GM23338 (cell line): ENCODE measurements around the gene TENT5A. TPM values are rescaled to one million over a fixed set of nuclear protein-coding genes. Genes with fewer than 3 reads are reported as not detected.

ENCODE experiments used
- ATAC-seq: fragments of 200-7000 bp; cut with Tn5 transposase; 3 replicates; pipeline ENCODE4 v1.9.1; 2020
- DNase-seq: peaks from one replicate; pipeline ENCODE4 v3.0.0-alpha.2; 2015; ENCODE audit warnings: low spot score
- H2AFZ ChIP-seq: fragments of 200-600 bp; sonication (generic); 2 replicates; pipeline ENCODE4 v1.8.0; 2016; ENCODE audit warnings: antibody characterized with exemption, mild to moderate bottlenecking, moderate library complexity
- H3F3A ChIP-seq: fragments of 200-600 bp; sonication (generic); replicated peaks from 2 replicates; pipeline ENCODE4 v1.8.0; 2017; ENCODE audit warnings: antibody characterized with exemption, mixed run types, low read depth
- H3K27ac ChIP-seq: fragments of 200-600 bp; sonication (generic); 2 replicates; pipeline ENCODE4 v1.6.1; 2016; ENCODE audit warnings: low read depth
- H3K27me3 ChIP-seq: fragments of 200-600 bp; sonication (generic); 2 replicates; pipeline ENCODE4 v1.8.0; 2016; ENCODE audit warnings: mild to moderate bottlenecking, mixed run types, moderate library complexity; ENCODE audit not compliant: insufficient read depth
- H3K36me3 ChIP-seq: fragments of 200-600 bp; sonication (generic); 2 replicates; pipeline ENCODE4 v1.8.0; 2016; ENCODE audit warnings: mild to moderate bottlenecking; ENCODE audit not compliant: insufficient read depth
- H3K4me1 ChIP-seq: fragments of 200-600 bp; sonication (generic); 2 replicates; pipeline ENCODE4 v1.8.0; 2016; ENCODE audit warnings: mild to moderate bottlenecking, moderate library complexity; ENCODE audit not compliant: insufficient read depth
- H3K4me2 ChIP-seq: fragments of 200-600 bp; sonication (generic); 2 replicates; pipeline ENCODE4 v1.7.1; 2017; ENCODE audit warnings: mixed run types
- H3K4me3 ChIP-seq: fragments of 200-600 bp; sonication (generic); 2 replicates; pipeline ENCODE4 v1.6.1; 2016; ENCODE audit warnings: mixed run types
- H3K79me2 ChIP-seq: fragments of 200-600 bp; sonication (generic); replicated peaks from 2 replicates; pipeline ENCODE4 v1.8.0; 2017; ENCODE audit warnings: mild to moderate bottlenecking; ENCODE audit not compliant: insufficient read depth
- H3K9me2 ChIP-seq: fragments of 200-600 bp; sonication (generic); 2 replicates; pipeline ENCODE4 v1.8.0; 2017; ENCODE audit not compliant: insufficient read depth
- H4K20me1 ChIP-seq: fragments of 200-600 bp; sonication (generic); replicated peaks from 2 replicates; pipeline ENCODE4 v1.8.0; 2017; ENCODE audit warnings: mild to moderate bottlenecking; ENCODE audit not compliant: insufficient read depth
- H3K27ac Mint-ChIP-seq: 2 replicates; pipeline ENCODE4 v1.8.0; 2020; ENCODE audit warnings: inconsistent platforms, mild to moderate bottlenecking, moderate library complexity, mixed read lengths
- H3K27me3 Mint-ChIP-seq: 3 replicates; pipeline ENCODE4 v1.8.0; 2022; ENCODE audit warnings: low read depth, mild to moderate bottlenecking, moderate library complexity, mixed read lengths, inconsistent platforms; ENCODE audit not compliant: insufficient read depth, poor library complexity
- H3K36me3 Mint-ChIP-seq: 3 replicates; pipeline ENCODE4 v1.8.0; 2021; ENCODE audit warnings: low read depth, mild to moderate bottlenecking, inconsistent platforms, moderate library complexity, mixed read lengths
- H3K4me1 Mint-ChIP-seq: 3 replicates; pipeline ENCODE4 v1.8.0; 2020; ENCODE audit warnings: mild to moderate bottlenecking, inconsistent platforms, mixed read lengths
- H3K4me3 Mint-ChIP-seq: 3 replicates; pipeline ENCODE4 v1.8.0; 2021; ENCODE audit warnings: moderate library complexity, mild to moderate bottlenecking, inconsistent platforms, mixed read lengths
- H3K9me3 Mint-ChIP-seq: 3 replicates; pipeline ENCODE4 v1.8.0; 2020; ENCODE audit warnings: moderate library complexity, mild to moderate bottlenecking, inconsistent platforms, mixed read lengths
- EZH2 ChIP-seq: fragments of 200-600 bp; sonication (generic); IDR thresholded peaks from one replicate; pipeline ENCODE4 v1.8.0; 2017; ENCODE audit warnings: antibody characterized with exemption, mild to moderate bottlenecking, low read depth; ENCODE audit not compliant: unreplicated experiment
- EZH2phosphoT487 ChIP-seq: fragments of 200-600 bp; sonication (generic); IDR thresholded peaks from one replicate; pipeline ENCODE4 v1.8.1; 2018; ENCODE audit warnings: antibody characterized with exemption; ENCODE audit not compliant: unreplicated experiment
- JUNB ChIP-seq: IDR thresholded peaks from one replicate; pipeline ENCODE4 v1.6.1; 2016; ENCODE audit warnings: antibody characterized with exemption; ENCODE audit not compliant: unreplicated experiment
- NANOG ChIP-seq: IDR thresholded peaks from 2 replicates; pipeline ENCODE4 v1.6.1; 2016; ENCODE audit warnings: antibody characterized with exemption, borderline replicate concordance
- POLR2AphosphoS5 ChIP-seq: IDR thresholded peaks from 2 replicates; pipeline ENCODE4 v1.6.1; 2016; ENCODE audit warnings: antibody characterized with exemption, low read depth
- REST ChIP-seq: IDR thresholded peaks from one replicate; pipeline ENCODE4 v1.6.1; 2018; ENCODE audit warnings: antibody characterized with exemption; ENCODE audit not compliant: unreplicated experiment
- STAT1 ChIP-seq: IDR thresholded peaks from one replicate; pipeline ENCODE4 v1.6.1; 2016; ENCODE audit warnings: antibody characterized with exemption; ENCODE audit not compliant: unreplicated experiment
- ZNF114 ChIP-seq: fragments of 250-450 bp; sonication (Bioruptor Pico); IDR thresholded peaks from 2 replicates; pipeline ENCODE4 v1.5.0; 2020; ENCODE audit warnings: mild to moderate bottlenecking, moderate library complexity
- polyA plus RNA-seq: library from polyadenylated mRNA; unstranded; fragments of >200 nt; fragmentation: Nextera tagmentation; extraction: Ambion mirVana; gene quantifications from 2 replicates; pipeline ENCODE4 v1.2.1, GENCODE V29; 2016
- total RNA-seq: library from RNA; depleted of rRNA; stranded (reverse); fragments of >200 nt; shearing (Covaris generic); gene quantifications from 2 replicates; pipeline ENCODE4 v1.2.3, GENCODE V29; 2014
- TF ChIP-seq, protein P1 (sequence below), 2 experiments: fragments of 200-600 bp in 1 of 2; sonication (generic) in 1 of 2; conservative IDR thresholded peaks; 2 replicates each; pipeline versions ENCODE4 v1.5.1 to v1.6.1; 2016 to 2017; ENCODE audit warnings: antibody characterized with exemption in 2 of 2, low read depth in 2 of 2, mild to moderate bottlenecking in 2 of 2, moderate library complexity in 1 of 2

The TENT5A gene
- total and polyA plus RNA-seq, 2 experiments from 2014 or later = 3.8 to 4.7 TPM

- Histone ChIP-seq H3K4me3 (no peak overlapping the region), H3K4me2 (no peak overlapping the region), H3K79me2 (no peaks in the 10 kb centered on the region), H4K20me1 (no peaks in the 10 kb centered on the region), H3K27ac (no peak overlapping the region), H3K4me1 (peaks cover 5% of the 10 kb centered on the region; the same call in 1 of the 2 replicates), H3K36me3 (no peaks in the 10 kb centered on the region), H2AFZ (no peak overlapping the region), H3F3A (no peaks in the 10 kb centered on the region), H3K9me2 (no peaks in the 10 kb centered on the region), H3K27me3 (no peaks in the 10 kb centered on the region)
- H3K27ac Mint-ChIP-seq = no peak overlapping the region
- H3K4me3 Mint-ChIP-seq = no peak overlapping the region
- H3K9me3 Mint-ChIP-seq = no peaks in the 10 kb centered on the region
- H3K36me3 Mint-ChIP-seq = no peaks in the 10 kb centered on the region
- DNase-seq (no peak), ATAC-seq (no peak)
- no peak for TF ChIP-seq NANOG
- no peak for TF ChIP-seq REST
- H3K27me3 Mint-ChIP-seq = no peaks in the 10 kb centered on the region
- H3K4me1 Mint-ChIP-seq = peaks cover 6% of the 10 kb centered on the region; the same call in 2 of the 3 replicates
Measured at GRCh38 chr6:81714684-81715083, 37.8 kb downstream of the TENT5A start.

DNA sequence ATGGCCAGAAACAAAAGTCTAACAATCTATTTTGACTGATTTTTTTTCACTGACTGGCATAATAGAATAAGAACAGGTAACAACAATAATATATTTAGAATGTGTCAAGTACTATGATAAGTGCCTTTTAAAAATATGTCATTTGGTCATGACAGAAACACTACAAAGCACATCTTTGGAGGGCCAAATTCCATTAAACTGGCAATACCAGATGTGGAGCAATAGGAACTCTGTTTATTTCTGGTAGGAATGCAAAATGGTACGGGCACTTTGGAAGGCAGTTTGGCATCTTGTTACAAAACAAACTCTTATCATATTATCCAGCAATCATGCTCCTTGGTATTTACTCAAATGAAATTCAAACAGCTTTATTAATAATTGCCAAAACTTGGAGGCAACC, 39.3 kb downstream of the TENT5A start:
- H3K9me3 Mint-ChIP-seq = no peaks in the 10 kb centered on the region
- no peaks in the 10 kb centered on the region for H3K36me3 ChIP-seq
- H3K79me2 ChIP-seq = no peaks in the 10 kb centered on the region
- no peak overlapping the region for H3K4me3 Mint-ChIP-seq
- no peak overlapping the region for H3K27ac ChIP-seq
- H3K27me3 ChIP-seq = no peaks in the 10 kb centered on the region
- H3K4me2 ChIP-seq = no peak overlapping the region
- DNase-seq (no peak), ATAC-seq (no peak)
- no peaks in the 10 kb centered on the region for H3K9me2 ChIP-seq
- H3K4me3 ChIP-seq = no peak overlapping the region
- no peaks in the 10 kb centered on the region for H3K27me3 Mint-ChIP-seq
- H3K4me1 ChIP-seq = peaks cover 5% of the 10 kb centered on the region; the same call in 1 of the 2 replicates
- H4K20me1 ChIP-seq = no peaks in the 10 kb centered on the region
- H3K36me3 Mint-ChIP-seq = no peaks in the 10 kb centered on the region
- peaks cover 10% of the 10 kb centered on the region; the same call in 2 of the 3 replicates for H3K4me1 Mint-ChIP-seq
- H3F3A ChIP-seq = no peaks in the 10 kb centered on the region
- no peak overlapping the region for H3K27ac Mint-ChIP-seq
- H2AFZ ChIP-seq = no peak overlapping the region
- TF ChIP-seq EZH2phosphoT487 = no peak
- TF ChIP-seq, protein P1, sequence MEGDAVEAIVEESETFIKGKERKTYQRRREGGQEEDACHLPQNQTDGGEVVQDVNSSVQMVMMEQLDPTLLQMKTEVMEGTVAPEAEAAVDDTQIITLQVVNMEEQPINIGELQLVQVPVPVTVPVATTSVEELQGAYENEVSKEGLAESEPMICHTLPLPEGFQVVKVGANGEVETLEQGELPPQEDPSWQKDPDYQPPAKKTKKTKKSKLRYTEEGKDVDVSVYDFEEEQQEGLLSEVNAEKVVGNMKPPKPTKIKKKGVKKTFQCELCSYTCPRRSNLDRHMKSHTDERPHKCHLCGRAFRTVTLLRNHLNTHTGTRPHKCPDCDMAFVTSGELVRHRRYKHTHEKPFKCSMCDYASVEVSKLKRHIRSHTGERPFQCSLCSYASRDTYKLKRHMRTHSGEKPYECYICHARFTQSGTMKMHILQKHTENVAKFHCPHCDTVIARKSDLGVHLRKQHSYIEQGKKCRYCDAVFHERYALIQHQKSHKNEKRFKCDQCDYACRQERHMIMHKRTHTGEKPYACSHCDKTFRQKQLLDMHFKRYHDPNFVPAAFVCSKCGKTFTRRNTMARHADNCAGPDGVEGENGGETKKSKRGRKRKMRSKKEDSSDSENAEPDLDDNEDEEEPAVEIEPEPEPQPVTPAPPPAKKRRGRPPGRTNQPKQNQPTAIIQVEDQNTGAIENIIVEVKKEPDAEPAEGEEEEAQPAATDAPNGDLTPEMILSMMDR (conservative IDR thresholded peaks at IDR 0.05; ENCODE audit: low read depth in 2 of 2) = no peak
- TF ChIP-seq REST = no peak
- TF ChIP-seq ZNF114 (CRISPR knock-in tag) = no peak
- TF ChIP-seq JUNB = no peak
- no peak for TF ChIP-seq NANOG
- TF ChIP-seq EZH2 = no peak
- TF ChIP-seq POLR2AphosphoS5 = no peak
- no peak for TF ChIP-seq STAT1
